ENCODE measurements around the gene IFNAR2. TPM values are rescaled to one million over a fixed set of nuclear protein-coding genes. Genes with fewer than 3 reads are reported as not detected.

IFNAR2 gene
- total RNA-seq, 1 experiment from 2014 or later = 28.2 TPM

GRCh38 chr21:33228455-33228854 is 1.3 kb upstream of the IFNAR2 start:
- intact Hi-C loops (cut with micrococcal nuclease; ENCODE audit: unreplicated experiment) = no loop called here
- Histone ChIP-seq H3K9me3 (ENCODE audit: low read depth, low read length, poor library complexity, severe bottlenecking) (no peaks in the 10 kb centered on the region), H3K27ac (ENCODE audit: low read depth, low read length, poor library complexity, severe bottlenecking) (no peak overlapping the region), H3K4me1 (ENCODE audit: insufficient read depth, low read length, poor library complexity, severe bottlenecking) (peaks cover 22% of the 10 kb centered on the region), H3K4me3 (ENCODE audit: low read depth, low read length, poor library complexity, severe bottlenecking) (no peak overlapping the region), H3K36me3 (ENCODE audit: insufficient read depth, low read length, poor library complexity, severe bottlenecking) (no peaks in the 10 kb centered on the region), H3K27me3 (replicated peaks; ENCODE audit: insufficient read depth, low read depth, low read length, poor library complexity) (no peaks in the 10 kb centered on the region)
- no peak for DNase-seq (ENCODE audit: low spot score)
- POLR2A ChIA-PET (ENCODE audit: low non-redundant PET) = no interaction called here
- no TSS peak for BruUV-seq (replicated peaks)
- no peak for TF ChIP-seq CTCF (conservative IDR thresholded peaks at IDR 0.05; ENCODE audit: low read depth, low read length)
- CTCF ChIA-PET = no interaction called here

- no peaks in the 10 kb centered on the region for H3K27me3 ChIP-seq (replicated peaks; ENCODE audit: insufficient read depth, low read depth, low read length, poor library complexity)
- H3K27ac ChIP-seq (ENCODE audit: low read depth, low read length, poor library complexity, severe bottlenecking) = no peak overlapping the region
- no TSS peak for BruUV-seq (replicated peaks)
- CTCF ChIA-PET = no interaction called here
- TF ChIP-seq EZH2 (IDR thresholded peaks at IDR 0.05; ENCODE audit: borderline replicate concordance, low read depth, low read length, poor library complexity, severe bottlenecking) = no peak
- no peak for TF ChIP-seq CTCF (conservative IDR thresholded peaks at IDR 0.05; ENCODE audit: low read depth, low read length)
- intact Hi-C loops (cut with micrococcal nuclease; ENCODE audit: unreplicated experiment) = no loop called here
- DNase-seq (ENCODE audit: low spot score) = no peak
- H3K4me1 ChIP-seq (ENCODE audit: insufficient read depth, low read length, poor library complexity, severe bottlenecking) = peaks cover 30% of the 10 kb centered on the region
- H3K9me3 ChIP-seq (ENCODE audit: low read depth, low read length, poor library complexity, severe bottlenecking) = no peaks in the 10 kb centered on the region
- POLR2A ChIA-PET (ENCODE audit: low non-redundant PET) = interaction anchor here (0.6 kb wide), 1 partner anchor 146 kb away, joined by 3 read pairs; no protein-coding TSS in a partner anchor
- H3K36me3 ChIP-seq (ENCODE audit: insufficient read depth, low read length, poor library complexity, severe bottlenecking) = no peaks in the 10 kb centered on the region
- peak overlapping the region; percentile 76 for H3K4me3 ChIP-seq (ENCODE audit: low read depth, low read length, poor library complexity, severe bottlenecking)
Measured at GRCh38 chr21:33229099-33229783, 497 bp upstream of the IFNAR2 start.

DNA sequence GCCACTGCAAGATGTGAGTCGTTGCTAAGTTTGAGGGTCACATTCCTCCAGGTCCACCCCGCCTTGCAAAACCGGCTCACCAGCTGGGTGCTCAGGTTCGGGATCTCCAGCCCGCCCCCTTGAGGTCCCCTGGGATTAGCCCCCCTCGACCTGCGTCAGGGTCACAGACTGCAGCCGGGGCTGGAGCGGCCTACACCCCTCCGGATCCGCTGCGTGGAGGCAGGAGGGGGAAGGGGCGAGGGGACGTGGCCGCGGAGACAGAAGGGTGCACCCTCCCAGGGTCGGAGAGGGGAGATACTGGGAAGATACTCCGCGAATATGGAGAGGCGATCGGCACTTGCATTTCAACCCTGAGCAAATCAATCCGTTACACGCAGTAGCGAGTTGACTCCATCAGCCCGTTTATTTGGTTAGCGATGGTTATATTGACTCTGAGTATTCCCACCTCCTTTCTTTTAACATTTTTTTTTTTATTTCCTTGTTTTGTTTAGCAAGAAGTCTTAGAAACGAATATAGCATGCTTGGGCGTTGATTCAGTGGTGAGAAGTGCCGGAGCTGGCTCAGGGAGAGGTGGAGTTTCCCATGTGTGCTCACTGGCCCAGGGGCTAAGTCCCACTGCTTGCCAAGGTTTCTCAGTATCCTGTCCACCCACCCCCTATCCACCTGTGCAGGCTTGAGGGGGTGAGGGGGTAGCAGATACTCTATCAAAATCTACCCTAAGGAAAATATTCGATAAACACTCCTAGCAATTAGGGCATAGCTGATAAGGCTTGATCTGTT is 997 bp downstream of the IFNAR2 start:
- no peaks in the 10 kb centered on the region for H3K27me3 ChIP-seq (replicated peaks; ENCODE audit: insufficient read depth, low read depth, low read length, poor library complexity)
- ChIA-PET POLR2A (ENCODE audit: low non-redundant PET) (no interaction called here), CTCF (no interaction called here)
- no peaks in the 10 kb centered on the region for H3K9me3 ChIP-seq (ENCODE audit: low read depth, low read length, poor library complexity, severe bottlenecking)
- TSS peak; percentile 26 for BruUV-seq (replicated peaks)
- peak overlapping the region; percentile 76 for H3K4me3 ChIP-seq (ENCODE audit: low read depth, low read length, poor library complexity, severe bottlenecking)
- TF ChIP-seq EZH2 (IDR thresholded peaks at IDR 0.05; ENCODE audit: borderline replicate concordance, low read depth, low read length, poor library complexity, severe bottlenecking) (no peak), CTCF (conservative IDR thresholded peaks at IDR 0.05; ENCODE audit: low read depth, low read length) (no peak)
- peaks cover 34% of the 10 kb centered on the region for H3K4me1 ChIP-seq (ENCODE audit: insufficient read depth, low read length, poor library complexity, severe bottlenecking)
- peak overlapping the region; percentile 90 for H3K27ac ChIP-seq (ENCODE audit: low read depth, low read length, poor library complexity, severe bottlenecking)
- DNase-seq (ENCODE audit: low spot score) = peak; percentile 48
- no peaks in the 10 kb centered on the region for H3K36me3 ChIP-seq (ENCODE audit: insufficient read depth, low read length, poor library complexity, severe bottlenecking)
- intact Hi-C loops (cut with micrococcal nuclease; ENCODE audit: unreplicated experiment) = no loop called here

Data from A673 (cell line).